GM19043 (cell line): ENCODE results near the gene VPS37B.
"Not testable (repeated sequence)": the region's sequence is repeated elsewhere in the genome, so short reads cannot be mapped to it uniquely, and the experiment has no call there.

Experiments used
- ATAC-seq: cut with Tn5 transposase; IDR thresholded peaks from one replicate; pipeline ENCODE4 v1.9.1; 2021; ENCODE audit warnings: low read depth; ENCODE audit not compliant: unreplicated experiment

VPS37B gene

DNA sequence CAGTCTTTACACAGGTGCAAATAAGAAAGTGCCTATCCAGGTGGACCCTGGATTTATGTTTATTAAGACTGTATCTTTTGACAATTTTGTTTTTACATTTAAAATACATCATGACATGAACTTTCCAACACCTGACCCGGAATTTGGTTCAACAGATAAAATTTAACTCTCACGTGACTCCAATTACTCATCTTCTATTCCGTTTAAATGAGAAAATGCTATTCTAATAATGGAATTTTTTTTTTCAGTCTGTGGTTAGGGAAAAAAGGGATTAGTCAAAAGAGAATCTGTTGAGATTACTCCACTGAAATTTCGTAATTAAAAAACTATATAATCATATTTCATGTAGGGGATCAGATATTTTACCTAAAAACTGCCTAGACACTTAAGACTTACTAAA, 11.1 kb downstream of the VPS37B start:
- no peak for ATAC-seq

DNA sequence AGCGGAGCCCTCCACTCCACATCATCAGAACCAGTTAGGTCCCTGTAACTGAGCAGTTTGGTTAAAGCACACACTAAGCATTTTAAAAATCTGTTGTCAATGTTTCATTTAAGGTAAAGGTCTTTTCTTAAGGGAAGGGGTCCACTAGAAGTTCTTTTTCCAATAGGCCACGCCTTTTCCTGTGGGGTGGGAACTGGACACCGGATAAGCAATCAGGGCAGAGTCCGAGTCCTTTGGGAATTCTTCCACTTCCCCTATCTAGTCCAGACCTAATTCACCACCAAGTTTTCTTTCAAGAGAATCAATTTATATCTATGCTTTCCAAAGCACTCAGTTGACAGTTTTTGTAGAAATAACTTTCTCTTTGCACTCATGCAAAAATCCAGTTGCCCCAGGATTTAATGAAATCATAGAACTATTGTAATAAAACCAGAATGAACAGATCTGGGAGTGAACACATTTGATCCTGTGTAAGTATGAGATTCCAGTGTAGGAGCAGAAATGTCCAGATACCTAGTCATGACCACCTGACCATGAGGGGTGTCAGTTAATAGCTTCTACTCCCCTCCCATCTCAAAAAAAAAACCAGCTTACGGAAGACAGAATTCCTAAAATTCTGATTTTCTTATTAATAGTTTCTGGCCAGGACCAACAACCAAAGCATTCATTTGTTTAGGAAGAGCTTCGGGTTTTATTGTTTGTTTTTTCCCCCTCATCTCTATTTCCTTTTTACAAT, 11.7 kb downstream of the VPS37B start:
- no peak for ATAC-seq

GRCh38 chr12:122882908-122883558, 12.9 kb downstream of the VPS37B start:
- no peak for ATAC-seq

DNA sequence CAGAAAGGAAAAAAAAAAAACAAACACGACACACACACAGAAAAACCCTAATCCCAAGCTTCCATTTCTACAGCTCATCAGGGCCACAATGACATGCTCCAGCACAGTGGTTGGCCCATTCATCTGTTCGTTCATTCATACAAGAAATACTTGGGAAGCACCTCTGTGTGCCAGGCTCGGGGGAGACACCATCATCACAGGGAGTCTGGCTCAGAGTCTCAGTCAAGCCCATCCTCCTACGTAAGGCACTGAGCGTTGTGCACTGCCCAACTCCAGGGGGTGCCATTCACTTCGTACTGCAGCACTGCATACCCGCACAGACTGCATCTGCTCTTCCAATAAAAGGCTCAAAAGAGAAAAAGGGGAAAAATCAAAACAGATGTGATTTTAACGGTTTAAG, 15.3 kb downstream of the VPS37B start:
- ATAC-seq: no peak

- ATAC-seq: no peak
Measured at GRCh38 chr12:122880155-122880667, 15.7 kb downstream of the VPS37B start.

- no peak for ATAC-seq
Measured at GRCh38 chr12:122878780-122879612, 16.9 kb downstream of the VPS37B start.

DNA sequence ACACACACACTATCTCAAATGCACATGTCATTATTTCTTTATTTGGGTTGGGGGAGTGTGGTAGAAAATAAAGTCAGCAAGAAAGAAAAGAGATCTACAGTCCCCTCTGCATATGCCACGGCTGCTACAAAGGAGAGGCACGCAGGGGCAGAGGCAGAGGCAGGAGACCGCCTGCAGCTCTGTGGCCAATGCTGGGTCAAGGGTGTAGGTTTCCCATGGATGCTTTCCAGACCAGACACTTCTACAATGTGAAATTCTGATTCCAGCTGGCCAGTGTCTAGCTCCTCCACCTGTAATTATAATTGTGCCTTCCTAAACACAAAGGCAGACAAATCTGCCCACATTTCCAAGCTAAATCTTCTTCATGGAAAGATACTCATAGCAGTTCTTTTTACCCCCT, 19.2 kb downstream of the VPS37B start:
- ATAC-seq: no peak

DNA sequence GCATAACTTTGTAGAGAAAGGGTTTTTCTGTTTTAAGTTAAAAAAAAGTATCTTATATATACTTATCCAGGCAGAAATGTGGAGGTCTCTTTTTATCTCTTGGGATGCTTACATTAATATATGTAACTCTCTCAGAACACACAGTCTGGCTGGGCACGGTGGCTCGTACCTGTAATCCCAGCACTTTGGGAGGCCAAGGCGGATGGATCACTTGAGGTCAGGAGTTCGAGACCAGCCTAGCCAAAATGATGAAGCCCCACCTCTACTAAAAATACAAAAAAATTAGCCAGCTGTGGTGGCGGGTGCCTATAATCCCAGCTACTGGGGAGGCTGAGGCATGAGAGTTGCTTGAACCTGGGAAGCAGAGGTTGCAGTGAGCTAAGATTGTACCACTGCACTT, 19.6 kb downstream of the VPS37B start:
- ATAC-seq: not testable (repeated sequence)

- ATAC-seq: peak; percentile 64
Measured at GRCh38 chr12:122875590-122876220, 20.2 kb downstream of the VPS37B start.

- no peak for ATAC-seq
Measured at GRCh38 chr12:122874081-122874480, 21.8 kb downstream of the VPS37B start.

GRCh38 chr12:122873540-122873939, 22.4 kb downstream of the VPS37B start:
- no peak for ATAC-seq

DNA sequence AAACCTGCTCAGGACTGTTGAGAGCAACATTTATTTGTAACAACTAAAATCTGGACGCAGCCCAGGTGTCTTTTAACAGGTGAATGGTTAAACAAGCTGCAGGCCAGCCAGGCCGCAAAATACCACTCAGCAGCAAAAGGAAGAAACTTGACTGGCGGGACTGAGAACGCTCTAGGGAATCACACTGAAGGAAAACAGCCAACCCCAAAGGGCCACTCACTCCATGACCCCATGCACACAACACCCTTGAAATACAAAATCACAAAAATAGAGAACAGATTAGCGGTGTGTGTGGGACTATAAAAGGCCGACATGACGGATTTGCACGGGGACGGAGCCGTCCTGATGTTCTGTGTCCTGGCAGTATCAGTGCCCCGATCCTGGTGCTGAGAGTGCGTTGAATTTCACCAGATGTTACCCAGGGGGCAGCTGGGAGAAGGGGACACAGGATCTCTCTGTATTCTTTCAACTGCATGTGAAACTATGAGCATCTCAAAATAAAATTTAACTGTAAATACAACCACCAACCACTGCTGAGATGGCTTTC, 23.0 kb downstream of the VPS37B start:
- ATAC-seq: no peak

- ATAC-seq: no peak
Measured at GRCh38 chr12:122871851-122872780, 23.8 kb downstream of the VPS37B start.

DNA sequence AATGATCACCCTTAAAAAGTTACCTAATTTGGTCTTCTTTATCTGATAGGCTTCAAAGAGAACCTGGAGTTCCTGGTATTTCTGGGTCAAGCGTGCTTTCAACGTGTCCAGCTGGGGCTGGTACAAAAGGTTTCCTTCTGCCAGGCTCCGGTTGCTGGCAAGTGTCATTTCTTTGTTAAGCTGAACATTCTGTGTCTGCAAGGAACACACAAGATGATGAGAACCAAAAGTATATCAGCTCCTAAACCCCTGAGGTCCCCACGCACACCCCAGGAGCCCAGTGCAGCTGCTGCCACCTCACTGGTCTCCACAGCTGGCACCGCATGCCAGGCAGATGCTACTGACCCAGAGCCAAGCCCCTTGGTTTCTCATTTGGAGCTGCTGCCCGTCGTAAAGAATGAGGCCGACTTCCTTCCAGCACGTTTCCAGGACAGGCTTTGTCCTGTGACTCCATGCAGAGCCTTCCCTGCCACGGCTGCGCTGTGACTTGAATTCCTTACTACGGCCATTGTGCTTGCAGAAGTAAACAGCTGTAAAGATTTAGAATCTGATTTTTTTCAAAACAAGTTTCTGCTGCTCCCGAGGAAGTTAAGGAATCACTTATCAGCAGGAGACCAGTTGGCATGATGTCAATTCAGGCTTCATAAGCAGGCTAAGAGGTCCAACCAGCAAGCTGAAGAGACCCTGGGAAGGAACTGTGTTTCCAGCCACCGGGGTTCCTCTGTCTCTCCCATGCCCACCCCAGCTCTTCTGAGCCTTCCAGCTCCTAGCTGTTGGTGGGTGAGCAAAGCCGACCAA, 24.9 kb downstream of the VPS37B start:
- no peak for ATAC-seq

DNA sequence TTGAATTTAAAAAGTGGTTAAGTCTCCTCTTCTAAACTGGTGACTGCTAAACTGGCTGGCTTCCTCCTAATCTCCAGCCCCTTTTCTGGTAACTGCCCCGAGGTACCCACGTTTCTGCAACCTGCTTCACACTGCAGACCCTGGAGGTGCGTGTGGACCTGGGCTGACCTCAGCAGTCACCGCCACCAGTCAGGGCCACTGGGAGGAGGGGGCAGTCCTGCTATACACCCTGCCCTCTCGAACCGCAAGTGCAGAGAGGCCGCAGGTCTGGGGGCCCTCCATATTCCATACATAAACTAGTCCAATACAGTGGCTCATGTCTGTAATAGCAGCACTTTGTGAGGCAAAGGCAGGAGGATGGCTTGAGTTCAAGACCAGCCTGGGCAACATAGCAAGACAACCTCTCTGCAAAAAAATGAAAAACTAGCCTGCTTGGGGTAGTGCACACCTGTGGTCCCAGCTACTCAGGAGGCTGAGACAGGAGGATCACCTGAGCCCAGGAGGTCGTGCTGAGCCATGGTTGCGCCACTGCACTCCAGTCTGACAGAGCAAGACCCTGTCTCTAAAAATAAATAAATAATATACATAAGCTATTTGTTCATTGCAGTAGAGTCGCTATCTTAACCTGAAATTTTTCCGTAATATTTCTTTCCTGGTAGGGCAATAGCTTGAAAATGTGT, 25.6 kb downstream of the VPS37B start:
- no peak for ATAC-seq

GRCh38 chr12:122869207-122869973, 26.5 kb downstream of the VPS37B start:
- no peak for ATAC-seq

- no peak for ATAC-seq
Measured at GRCh38 chr12:122868471-122869177, 27.3 kb downstream of the VPS37B start.
